MM.1S (cell line): ENCODE results near the gene TBCCD1.

Source experiments
- CTCF ChIP-seq: fragments of 300-600 bp; sonication (generic); IDR thresholded peaks from 2 replicates; pipeline ENCODE4 v1.5.1; 2016; ENCODE audit warnings: antibody characterized with exemption, low read length, mixed read lengths
- EZH2 ChIP-seq: fragments of 300-600 bp; sonication (generic); optimal IDR thresholded peaks from 2 replicates; pipeline ENCODE3; 2017; ENCODE audit warnings: low read depth, mild to moderate bottlenecking, antibody characterized with exemption, low read length, mixed read lengths
- EZH2phosphoT487 ChIP-seq: fragments of 300-600 bp; sonication (generic); IDR thresholded peaks from 2 replicates; pipeline ENCODE4 v1.6.1; 2018; ENCODE audit warnings: antibody characterized with exemption, low read length

GRCh38 chr3:186515125-186515524 lies 52.0 kb downstream of the TBCCD1 start:
- no peak for TF ChIP-seq EZH2
- TF ChIP-seq CTCF, result no peak
- TF ChIP-seq EZH2phosphoT487, result no peak
